ENCODE measurements around the gene MICAL1.

MICAL1 gene

GRCh38 chr6:109455437-109456110, at the start of gene MICAL1:
TSS of gene MICAL1 (minus strand) at chr6:109455772. CDS start at chr6:109454196, 1,576 bp downstream.
- peak in 1 of 2 donors; percentile 47 for DNase-seq (ENCODE audit: low read depth in 2 of 2, low spot score in 1 of 2)

GRCh38 chr6:109503327-109504224, 48.0 kb upstream of the MICAL1 start:
- DNase-seq (ENCODE audit: low read depth in 2 of 2, low spot score in 1 of 2), result no peak

- no peak for DNase-seq (ENCODE audit: low read depth in 2 of 2, low spot score in 1 of 2)
Measured at GRCh38 chr6:109498936-109499335, 43.4 kb upstream of the MICAL1 start.

GRCh38 chr6:109498052-109498451, 42.5 kb upstream of the MICAL1 start:
- DNase-seq (ENCODE audit: low read depth in 2 of 2, low spot score in 1 of 2), result no peak

GRCh38 chr6:109496036-109496772, 40.6 kb upstream of the MICAL1 start:
- no peak for DNase-seq (ENCODE audit: low read depth in 2 of 2, low spot score in 1 of 2)

- no peak for DNase-seq (ENCODE audit: low read depth in 2 of 2, low spot score in 1 of 2)
Measured at GRCh38 chr6:109493865-109494264, 38.3 kb upstream of the MICAL1 start.

GRCh38 chr6:109491207-109491938, 35.8 kb upstream of the MICAL1 start:
- DNase-seq (ENCODE audit: low read depth in 2 of 2, low spot score in 1 of 2), result no peak

- no peak for DNase-seq (ENCODE audit: low read depth in 2 of 2, low spot score in 1 of 2)
Measured at GRCh38 chr6:109490713-109491112, 35.1 kb upstream of the MICAL1 start.

GRCh38 chr6:109488001-109488400, 32.4 kb upstream of the MICAL1 start:
- DNase-seq (ENCODE audit: low read depth in 2 of 2, low spot score in 1 of 2), result no peak

GRCh38 chr6:109486068-109486467, 30.5 kb upstream of the MICAL1 start:
- no peak for DNase-seq (ENCODE audit: low read depth in 2 of 2, low spot score in 1 of 2)

GRCh38 chr6:109485266-109485935, 29.8 kb upstream of the MICAL1 start:
- DNase-seq (ENCODE audit: low read depth in 2 of 2, low spot score in 1 of 2), result no peak

- DNase-seq (ENCODE audit: low read depth in 2 of 2, low spot score in 1 of 2), result no peak
Measured at GRCh38 chr6:109484122-109484521, 28.6 kb upstream of the MICAL1 start.

- no peak for DNase-seq (ENCODE audit: low read depth in 2 of 2, low spot score in 1 of 2)
Measured at GRCh38 chr6:109483735-109484057, 28.1 kb upstream of the MICAL1 start.

- DNase-seq (ENCODE audit: low read depth in 2 of 2, low spot score in 1 of 2), result peak; percentile 60 to 77
Measured at GRCh38 chr6:109482905-109483734, 27.5 kb upstream of the MICAL1 start, which contains the start of gene ZBTB24. TSS of gene ZBTB24 (minus strand) at chr6:109483219. CDS start at chr6:109482026, 1,193 bp downstream.

GRCh38 chr6:109480993-109481480, 25.5 kb upstream of the MICAL1 start:
- no peak for DNase-seq (ENCODE audit: low read depth in 2 of 2, low spot score in 1 of 2)

- DNase-seq (ENCODE audit: low read depth in 2 of 2, low spot score in 1 of 2), result no peak
Measured at GRCh38 chr6:109478841-109479624, 23.5 kb upstream of the MICAL1 start.

GRCh38 chr6:109478222-109478805, 22.7 kb upstream of the MICAL1 start:
- no peak for DNase-seq (ENCODE audit: low read depth in 2 of 2, low spot score in 1 of 2)

GRCh38 chr6:109477725-109478124, 22.2 kb upstream of the MICAL1 start:
- no peak for DNase-seq (ENCODE audit: low read depth in 2 of 2, low spot score in 1 of 2)

Data from stimulated activated CD8-positive, alpha-beta memory T cell treated with anti-CD3 and anti-CD28 coated beads, Interleukin-4, amount 100 ng/mL, for 1 hour (primary cell).